Measurements from ENCODE around the gene PDIA2. TPM values are rescaled to one million over a fixed set of nuclear protein-coding genes. Genes with fewer than 3 reads are reported as not detected.

PDIA2 gene
- total and polyA plus RNA-seq, 2 donors = 0.14 to 1.8 TPM

- Histone ChIP-seq H3K4me3 (ENCODE audit: low read length in 2 of 2) (no peak overlapping the region), H3K4me1 (ENCODE audit: control insufficient read depth in 2 of 2, insufficient read depth in 2 of 2, low read length in 2 of 2) (no peaks in the 10 kb centered on the region), H3K9me3 (ENCODE audit: control insufficient read depth in 2 of 2, insufficient read depth in 1 of 2, low read length in 1 of 2) (peaks cover 0 to 1% of the 10 kb centered on the region in 2 donors), H3K27ac (ENCODE audit: low read depth in 1 of 2, low read length in 1 of 2) (no peak overlapping the region), H3K36me3 (ENCODE audit: control insufficient read depth in 2 of 2, insufficient read depth in 2 of 2, low read length in 1 of 2) (peaks cover 15 to 25% of the 10 kb centered on the region in 2 donors), H3K27me3 (ENCODE audit: control insufficient read depth in 2 of 2, insufficient read depth in 1 of 2, low read length in 1 of 2) (peaks cover 5 to 22% of the 10 kb centered on the region in 2 donors)
- WGBS = 87% methylated on average over 40 of the region's 40 CpGs
- DNase-seq (ENCODE audit: low read depth in 6 of 9, low spot score in 9 of 9) = no peak
These were observed 14.6 kb upstream of the PDIA2 start for GRCh38 chr16:268141-269053.

GRCh38 chr16:269061-269796 is 13.7 kb upstream of the PDIA2 start:
- Histone ChIP-seq H3K27me3 (ENCODE audit: control insufficient read depth in 2 of 2, insufficient read depth in 1 of 2, low read length in 1 of 2) (peaks cover 14 to 30% of the 10 kb centered on the region in 2 donors), H3K36me3 (ENCODE audit: control insufficient read depth in 2 of 2, insufficient read depth in 2 of 2, low read length in 1 of 2) (peaks cover 7 to 17% of the 10 kb centered on the region in 2 donors), H3K27ac (ENCODE audit: low read depth in 1 of 2, low read length in 1 of 2) (no peak overlapping the region), H3K9me3 (ENCODE audit: control insufficient read depth in 2 of 2, insufficient read depth in 1 of 2, low read length in 1 of 2) (peaks cover 0 to 1% of the 10 kb centered on the region in 2 donors), H3K4me3 (ENCODE audit: low read length in 2 of 2) (no peak overlapping the region), H3K4me1 (ENCODE audit: control insufficient read depth in 2 of 2, insufficient read depth in 2 of 2, low read length in 2 of 2) (no peaks in the 10 kb centered on the region)
- DNase-seq (ENCODE audit: low read depth in 6 of 9, low spot score in 9 of 9) = no peak
- WGBS = 94% methylated on average over 24 of the region's 24 CpGs

- peaks cover 26 to 42% of the 10 kb centered on the region in 2 donors for H3K27me3 ChIP-seq (ENCODE audit: control insufficient read depth in 2 of 2, insufficient read depth in 1 of 2, low read length in 1 of 2)
- no peak overlapping the region for H3K4me3 ChIP-seq (ENCODE audit: low read length in 2 of 2)
- H3K36me3 ChIP-seq (ENCODE audit: control insufficient read depth in 2 of 2, insufficient read depth in 2 of 2, low read length in 1 of 2) = peaks cover 0 to 4% of the 10 kb centered on the region in 2 donors
- peaks cover 1 to 4% of the 10 kb centered on the region in 2 donors for H3K9me3 ChIP-seq (ENCODE audit: control insufficient read depth in 2 of 2, insufficient read depth in 1 of 2, low read length in 1 of 2)
- no peak for DNase-seq (ENCODE audit: low read depth in 6 of 9, low spot score in 9 of 9)
- peaks cover 0 to 2% of the 10 kb centered on the region in 2 donors for H3K4me1 ChIP-seq (ENCODE audit: control insufficient read depth in 2 of 2, insufficient read depth in 2 of 2, low read length in 2 of 2)
- no peak overlapping the region for H3K27ac ChIP-seq (ENCODE audit: low read depth in 1 of 2, low read length in 1 of 2)
- 93% methylated on average over 34 of the region's 34 CpGs for WGBS
These were observed 12.3 kb upstream of the PDIA2 start for GRCh38 chr16:270381-271255.

GRCh38 chr16:272633-273546 is 10.1 kb upstream of the PDIA2 start:
- 91% methylated on average over 36 of the region's 36 CpGs for WGBS
- Histone ChIP-seq H3K9me3 (ENCODE audit: control insufficient read depth in 2 of 2, insufficient read depth in 1 of 2, low read length in 1 of 2) (peaks cover 1 to 4% of the 10 kb centered on the region in 2 donors), H3K36me3 (ENCODE audit: control insufficient read depth in 2 of 2, insufficient read depth in 2 of 2, low read length in 1 of 2) (no peaks in the 10 kb centered on the region), H3K27me3 (ENCODE audit: control insufficient read depth in 2 of 2, insufficient read depth in 1 of 2, low read length in 1 of 2) (peaks cover 38 to 63% of the 10 kb centered on the region in 2 donors), H3K4me3 (ENCODE audit: low read length in 2 of 2) (no peak overlapping the region), H3K27ac (ENCODE audit: low read depth in 1 of 2, low read length in 1 of 2) (no peak overlapping the region), H3K4me1 (ENCODE audit: control insufficient read depth in 2 of 2, insufficient read depth in 2 of 2, low read length in 2 of 2) (peaks cover 0 to 2% of the 10 kb centered on the region in 2 donors)
- no peak for DNase-seq (ENCODE audit: low read depth in 6 of 9, low spot score in 9 of 9)

- no peak for DNase-seq (ENCODE audit: low read depth in 6 of 9, low spot score in 9 of 9)
- H3K4me3 ChIP-seq (ENCODE audit: low read length in 2 of 2) = no peak overlapping the region
- H3K36me3 ChIP-seq (ENCODE audit: control insufficient read depth in 2 of 2, insufficient read depth in 2 of 2, low read length in 1 of 2) = no peaks in the 10 kb centered on the region
- peaks cover 0 to 4% of the 10 kb centered on the region in 2 donors for H3K9me3 ChIP-seq (ENCODE audit: control insufficient read depth in 2 of 2, insufficient read depth in 1 of 2, low read length in 1 of 2)
- WGBS = 92% methylated on average over 30 of the region's 30 CpGs
- no peak overlapping the region for H3K27ac ChIP-seq (ENCODE audit: low read depth in 1 of 2, low read length in 1 of 2)
- H3K27me3 ChIP-seq (ENCODE audit: control insufficient read depth in 2 of 2, insufficient read depth in 1 of 2, low read length in 1 of 2) = peaks cover 41 to 72% of the 10 kb centered on the region in 2 donors
- H3K4me1 ChIP-seq (ENCODE audit: control insufficient read depth in 2 of 2, insufficient read depth in 2 of 2, low read length in 2 of 2) = peaks cover 0 to 2% of the 10 kb centered on the region in 2 donors
These were observed 9.2 kb upstream of the PDIA2 start for GRCh38 chr16:273547-274421.

- H3K4me1 ChIP-seq (ENCODE audit: control insufficient read depth in 2 of 2, insufficient read depth in 2 of 2, low read length in 2 of 2) = peaks cover 0 to 2% of the 10 kb centered on the region in 2 donors
- no peak overlapping the region for H3K27ac ChIP-seq (ENCODE audit: low read depth in 1 of 2, low read length in 1 of 2)
- DNase-seq (ENCODE audit: low read depth in 6 of 9, low spot score in 9 of 9) = peak in 1 of 9 donors; percentile 15
- H3K27me3 ChIP-seq (ENCODE audit: control insufficient read depth in 2 of 2, insufficient read depth in 1 of 2, low read length in 1 of 2) = peaks cover 53 to 82% of the 10 kb centered on the region in 2 donors
- 4% methylated on average over 58 of the region's 58 CpGs for WGBS
- H3K9me3 ChIP-seq (ENCODE audit: control insufficient read depth in 2 of 2, insufficient read depth in 1 of 2, low read length in 1 of 2) = peaks cover 0 to 4% of the 10 kb centered on the region in 2 donors
- H3K4me3 ChIP-seq (ENCODE audit: low read length in 2 of 2) = no peak overlapping the region
- no peaks in the 10 kb centered on the region for H3K36me3 ChIP-seq (ENCODE audit: control insufficient read depth in 2 of 2, insufficient read depth in 2 of 2, low read length in 1 of 2)
These were observed 7.8 kb upstream of the PDIA2 start for GRCh38 chr16:275041-275641.

- no peak for DNase-seq (ENCODE audit: low read depth in 6 of 9, low spot score in 9 of 9)
- H3K9me3 ChIP-seq (ENCODE audit: control insufficient read depth in 2 of 2, insufficient read depth in 1 of 2, low read length in 1 of 2) = peaks cover 0 to 4% of the 10 kb centered on the region in 2 donors
- 6% methylated on average over 56 of the region's 56 CpGs for WGBS
- H3K27me3 ChIP-seq (ENCODE audit: control insufficient read depth in 2 of 2, insufficient read depth in 1 of 2, low read length in 1 of 2) = peaks cover 60 to 84% of the 10 kb centered on the region in 2 donors
- H3K27ac ChIP-seq (ENCODE audit: low read depth in 1 of 2, low read length in 1 of 2) = no peak within 1 kb of the TSS
- H3K36me3 ChIP-seq (ENCODE audit: control insufficient read depth in 2 of 2, insufficient read depth in 2 of 2, low read length in 1 of 2) = no peaks in the 10 kb centered on the region
- H3K4me1 ChIP-seq (ENCODE audit: control insufficient read depth in 2 of 2, insufficient read depth in 2 of 2, low read length in 2 of 2) = peaks cover 0 to 2% of the 10 kb centered on the region in 2 donors
- H3K4me3 ChIP-seq (ENCODE audit: low read length in 2 of 2) = peak within 1 kb of the TSS in 1 of 2 donors; percentile 25
These were observed 7.2 kb upstream of the PDIA2 start, which contains the start of gene RGS11 for GRCh38 chr16:275786-276232. Gene RGS11, minus strand, starts transcription at chr16:275944. Its CDS starts 33 bp downstream, at chr16:275911.

All from thymus (tissue), 11 donors.